Stimulated activated CD8-positive, alpha-beta memory T cell treated with anti-CD3 and anti-CD28 coated beads, Interleukin-15, amount 100 ng/mL, for 24 hours (primary cell): ENCODE results near the gene RIOK1.
A peak's percentile ranks its signal among the peaks of the same experiment; 100 is the strongest.
"Not testable (repeated sequence)": the region's sequence is repeated elsewhere in the genome, so short reads cannot be mapped to it uniquely, and the experiment has no call there.

Experiments used
- DNase-seq: peaks from one replicate; pipeline ENCODE4 v3.0.0-alpha.2; 2020; ENCODE audit warnings: low read depth

RIOK1 gene

GRCh38 chr6:7389451-7390225, at the start of gene RIOK1, which contains the start of gene CAGE1:
Gene RIOK1, plus strand, starts transcription at chr6:7389808. Its CDS starts 195 bp downstream, at chr6:7390003.
Gene CAGE1, minus strand, starts transcription at chr6:7389742. Its CDS starts 2,569 bp downstream, at chr6:7387173.
- peak; percentile 90 for DNase-seq

GRCh38 chr6:7341271-7341670, 48.3 kb upstream of the RIOK1 start:
- DNase-seq = no peak

GRCh38 chr6:7341989-7342742, 47.4 kb upstream of the RIOK1 start:
- DNase-seq = no peak

GRCh38 chr6:7343546-7344475, 45.8 kb upstream of the RIOK1 start:
- DNase-seq = no peak

GRCh38 chr6:7344773-7345450, 44.7 kb upstream of the RIOK1 start:
- DNase-seq = not testable (repeated sequence)

- DNase-seq = not testable (repeated sequence)
These were observed 42.0 kb upstream of the RIOK1 start for GRCh38 chr6:7347551-7347997.

- DNase-seq = not testable (repeated sequence)
These were observed 39.0 kb upstream of the RIOK1 start for GRCh38 chr6:7350591-7350990.

- DNase-seq = not testable (repeated sequence)
These were observed 37.7 kb upstream of the RIOK1 start for GRCh38 chr6:7351916-7352315.

GRCh38 chr6:7367408-7367807, 22.2 kb upstream of the RIOK1 start:
- DNase-seq = no peak

GRCh38 chr6:7373739-7374138, 15.9 kb upstream of the RIOK1 start:
- DNase-seq = no peak

- no peak for DNase-seq
These were observed 11.6 kb upstream of the RIOK1 start for GRCh38 chr6:7377961-7378360.

GRCh38 chr6:7378740-7379139, 10.9 kb upstream of the RIOK1 start:
- no peak for DNase-seq

- DNase-seq = no peak
These were observed 8.5 kb upstream of the RIOK1 start for GRCh38 chr6:7381092-7381491.

- DNase-seq = no peak
These were observed 502 bp upstream of the RIOK1 start for GRCh38 chr6:7389162-7389450.

GRCh38 chr6:7390226-7390878, 744 bp downstream of the RIOK1 start:
- DNase-seq = no peak

- DNase-seq = no peak
These were observed 1.5 kb downstream of the RIOK1 start for GRCh38 chr6:7391151-7391550.

GRCh38 chr6:7392402-7392801, 2.8 kb downstream of the RIOK1 start:
- no peak for DNase-seq

- no peak for DNase-seq
These were observed 11.5 kb downstream of the RIOK1 start for GRCh38 chr6:7401075-7401474.

- no peak for DNase-seq
These were observed 13.1 kb downstream of the RIOK1 start for GRCh38 chr6:7402716-7403115.

GRCh38 chr6:7404546-7404945, 14.9 kb downstream of the RIOK1 start:
- DNase-seq = no peak

GRCh38 chr6:7406743-7407142, 17.1 kb downstream of the RIOK1 start:
- no peak for DNase-seq
